ENCODE results near the gene IER5L.

GRCh38 chr9:129171993-129172751 is 5.9 kb downstream of the IER5L start:
- TF ChIP-seq POLR2A (IDR thresholded peaks at IDR 0.05; ENCODE audit: extremely low read depth, insufficient read length) (no peak), CTCF (IDR thresholded peaks at IDR 0.05; ENCODE audit: low read depth, low read length) (no peak), MYC (IDR thresholded peaks at IDR 0.05; ENCODE audit: low read depth, low read length) (no peak)
